HK-2 (cell line): ENCODE data around the gene ROCK2.

Experiments
- DNase-seq: peaks from one replicate; pipeline ENCODE4 v3.0.0-alpha.2; 2018; ENCODE audit not compliant: unreplicated experiment

The ROCK2 gene

GRCh38 chr2:11154016-11154922, 190.2 kb downstream of the ROCK2 start:
- DNase-seq = no peak

GRCh38 chr2:11152591-11152990, 191.8 kb downstream of the ROCK2 start:
- no peak for DNase-seq

GRCh38 chr2:11147263-11147662, 197.2 kb downstream of the ROCK2 start:
- no peak for DNase-seq

- no peak for DNase-seq
Observed at GRCh38 chr2:11146076-11146475, 198.4 kb downstream of the ROCK2 start.

GRCh38 chr2:11145350-11145749, 199.1 kb downstream of the ROCK2 start:
- DNase-seq = no peak

GRCh38 chr2:11144738-11145079, 199.7 kb downstream of the ROCK2 start:
- no peak for DNase-seq

GRCh38 chr2:11144077-11144737, 200.2 kb downstream of the ROCK2 start:
- no peak for DNase-seq

- no peak for DNase-seq
Observed at GRCh38 chr2:11142987-11143386, 201.4 kb downstream of the ROCK2 start.

GRCh38 chr2:11142330-11142729, 202.1 kb downstream of the ROCK2 start:
- no peak for DNase-seq

GRCh38 chr2:11141319-11141718, 203.1 kb downstream of the ROCK2 start:
- no peak for DNase-seq

- DNase-seq = no peak
Observed at GRCh38 chr2:11140492-11140891, 203.9 kb downstream of the ROCK2 start.

GRCh38 chr2:11134349-11134748, 210.1 kb downstream of the ROCK2 start:
- no peak for DNase-seq

- DNase-seq = no peak
Observed at GRCh38 chr2:11133936-11134320, 210.5 kb downstream of the ROCK2 start.

GRCh38 chr2:11133238-11133935, 211.0 kb downstream of the ROCK2 start:
- DNase-seq = peak; percentile 17

- no peak for DNase-seq
Observed at GRCh38 chr2:11132036-11132671, 212.3 kb downstream of the ROCK2 start.

GRCh38 chr2:11131166-11131920, 213.1 kb downstream of the ROCK2 start:
- no peak for DNase-seq
